Endodermal cell (in vitro differentiated cells): ENCODE data around the gene MYLK4. TPM values are rescaled to one million over a fixed set of nuclear protein-coding genes. Genes with fewer than 3 reads are reported as not detected.

ENCODE experiments used
- DNase-seq: peaks from one replicate; pipeline ENCODE4 v3.0.0-alpha.2; 2017
- H3K27ac ChIP-seq: 2 replicates; pipeline ENCODE4 v1.5.1; 2013; ENCODE audit warnings: mild to moderate bottlenecking, low read depth, low read length, moderate library complexity
- H3K27me3 ChIP-seq: 2 replicates; pipeline ENCODE4 v1.6.1; 2013; ENCODE audit warnings: mild to moderate bottlenecking, low read length, moderate library complexity; ENCODE audit not compliant: insufficient read depth, control insufficient read depth, poor library complexity, severe bottlenecking
- H3K36me3 ChIP-seq: 2 replicates; pipeline ENCODE4 v1.7.0; 2013; ENCODE audit warnings: mild to moderate bottlenecking, low read length, moderate library complexity; ENCODE audit not compliant: control insufficient read depth, insufficient read depth
- H3K4me1 ChIP-seq: one replicate; pipeline ENCODE4 v1.7.0; 2013; ENCODE audit warnings: low read length; ENCODE audit not compliant: control insufficient read depth, insufficient read depth
- H3K4me3 ChIP-seq: 2 replicates; pipeline ENCODE4 v1.5.1; 2013; ENCODE audit warnings: mild to moderate bottlenecking, low read length, moderate library complexity
- H3K9ac ChIP-seq: 2 replicates; pipeline ENCODE4 v1.6.1; 2013; ENCODE audit warnings: mild to moderate bottlenecking, low read length, moderate library complexity; ENCODE audit not compliant: poor library complexity, severe bottlenecking; ENCODE audit errors: extremely low read depth
- H3K9me3 ChIP-seq: 2 replicates; pipeline ENCODE4 v1.6.1; 2013; ENCODE audit warnings: mild to moderate bottlenecking, low read length, moderate library complexity; ENCODE audit not compliant: control insufficient read depth
- H3K27ac Mint-ChIP-seq: 2 replicates; pipeline ENCODE4 v1.8.0; 2020; ENCODE audit warnings: mixed read lengths
- H3K27me3 Mint-ChIP-seq: 2 replicates; pipeline ENCODE4 v1.8.0; 2021; ENCODE audit warnings: mild to moderate bottlenecking, mixed read lengths; ENCODE audit not compliant: insufficient read depth
- H3K36me3 Mint-ChIP-seq: 2 replicates; pipeline ENCODE4 v1.8.0; 2020; ENCODE audit warnings: low read depth, mixed read lengths
- H3K4me1 Mint-ChIP-seq: 2 replicates; pipeline ENCODE4 v1.8.0; 2020; ENCODE audit warnings: mixed read lengths
- H3K4me3 Mint-ChIP-seq: 2 replicates; pipeline ENCODE4 v1.8.0; 2020; ENCODE audit warnings: mild to moderate bottlenecking, moderate library complexity, mixed read lengths
- H3K9me3 Mint-ChIP-seq: 2 replicates; pipeline ENCODE4 v1.8.0; 2020; ENCODE audit warnings: mild to moderate bottlenecking, mixed read lengths
- CTCF ChIP-seq: fragments of 200-600 bp; sonication (generic); conservative IDR thresholded peaks from 2 replicates; pipeline ENCODE4 v1.5.0; 2021; ENCODE audit warnings: antibody characterized with exemption, mild to moderate bottlenecking
- WGBS, 2 experiments: methylation state at CpG; one replicate each; pipeline versions ENCODE4 v1.1.5 to v1.1.7; 2013; ENCODE audit warnings: missing lambda C conversion rate in 2 of 2, mixed read lengths in 1 of 2; ENCODE audit not compliant: insufficient coverage in 1 of 2, insufficient read length in 1 of 2; 5-methylcytosine and 5-hydroxymethylcytosine counted together
- total RNA-seq, 2 donors: library from RNA; stranded (reverse); fragmentation: NEBNext Ultra II Directional in 1 of 2; extraction: Animal tissue kit (Norgen Biotek cat#: 25700) in 1 of 2; gene quantifications; 2 replicates in 1 of 2; 3 replicates in 1 of 2; pipeline ENCODE4 v1.2.1, GENCODE V29; 2021

The MYLK4 gene
- total RNA-seq, 2 donors from 2014 or later: 0.18 to 0.20 TPM

- no peaks in the 10 kb centered on the region for H3K36me3 ChIP-seq
- Mint-ChIP-seq H3K4me3 (no peak overlapping the region), H3K9me3 (no peaks in the 10 kb centered on the region), H3K36me3 (no peaks in the 10 kb centered on the region), H3K27me3 (no peaks in the 10 kb centered on the region), H3K4me1 (no peaks in the 10 kb centered on the region), H3K27ac (no peak overlapping the region)
- no peak overlapping the region for H3K4me3 ChIP-seq
- H3K4me1 ChIP-seq: no peaks in the 10 kb centered on the region
- WGBS, 2 experiments: 95 to 97% methylated on average over 5 to 6 of the region's 6 CpGs
- no peaks in the 10 kb centered on the region for H3K9me3 ChIP-seq
- H3K27ac ChIP-seq: no peak overlapping the region
- H3K9ac ChIP-seq: no peak overlapping the region
- no peaks in the 10 kb centered on the region for H3K27me3 ChIP-seq
- no peak for DNase-seq
- no peak for TF ChIP-seq CTCF
These were observed 75.9 kb downstream of the MYLK4 start for GRCh38 chr6:2674857-2675256.

- Histone ChIP-seq H3K9ac (no peak overlapping the region), H3K27me3 (no peaks in the 10 kb centered on the region), H3K9me3 (no peaks in the 10 kb centered on the region), H3K4me3 (no peak overlapping the region), H3K36me3 (no peaks in the 10 kb centered on the region), H3K27ac (no peak overlapping the region), H3K4me1 (no peaks in the 10 kb centered on the region)
- DNase-seq: no peak
- TF ChIP-seq CTCF: no peak
- Mint-ChIP-seq H3K27me3 (no peaks in the 10 kb centered on the region), H3K36me3 (no peaks in the 10 kb centered on the region), H3K27ac (no peak overlapping the region), H3K9me3 (no peaks in the 10 kb centered on the region), H3K4me3 (no peak overlapping the region), H3K4me1 (peaks cover 16% of the 10 kb centered on the region)
- WGBS, 2 experiments: 93% methylated on average over 5 to 12 of the region's 12 CpGs
These were observed 81.5 kb downstream of the MYLK4 start for GRCh38 chr6:2669067-2669700.

GRCh38 chr6:2667617-2668016 is 83.1 kb downstream of the MYLK4 start:
- no peaks in the 10 kb centered on the region for H3K36me3 Mint-ChIP-seq
- peaks cover 4% of the 10 kb centered on the region for H3K9me3 ChIP-seq
- H3K27me3 ChIP-seq: no peaks in the 10 kb centered on the region
- peaks cover 7% of the 10 kb centered on the region for H3K9me3 Mint-ChIP-seq
- 95% methylated on average over 4 to 7 of the region's 7 CpGs for WGBS, 2 experiments
- H3K9ac ChIP-seq: no peak overlapping the region
- DNase-seq: no peak
- H3K27me3 Mint-ChIP-seq: no peaks in the 10 kb centered on the region
- no peak overlapping the region for H3K4me3 ChIP-seq
- H3K27ac ChIP-seq: no peak overlapping the region
- H3K4me3 Mint-ChIP-seq: no peak overlapping the region
- no peaks in the 10 kb centered on the region for H3K4me1 ChIP-seq
- no peak for TF ChIP-seq CTCF
- peaks cover 16% of the 10 kb centered on the region for H3K4me1 Mint-ChIP-seq
- H3K27ac Mint-ChIP-seq: no peak overlapping the region
- no peaks in the 10 kb centered on the region for H3K36me3 ChIP-seq
